ELR (cell line): ENCODE results near the gene FAH.
"Not testable (repeated sequence)": the region's sequence is repeated elsewhere in the genome, so short reads cannot be mapped to it uniquely, and the experiment has no call there.

ENCODE experiments used
- DNase-seq: peaks from one replicate; pipeline ENCODE4 v3.0.0-alpha.2; 2015; ENCODE audit warnings: low read depth

Gene FAH

DNA sequence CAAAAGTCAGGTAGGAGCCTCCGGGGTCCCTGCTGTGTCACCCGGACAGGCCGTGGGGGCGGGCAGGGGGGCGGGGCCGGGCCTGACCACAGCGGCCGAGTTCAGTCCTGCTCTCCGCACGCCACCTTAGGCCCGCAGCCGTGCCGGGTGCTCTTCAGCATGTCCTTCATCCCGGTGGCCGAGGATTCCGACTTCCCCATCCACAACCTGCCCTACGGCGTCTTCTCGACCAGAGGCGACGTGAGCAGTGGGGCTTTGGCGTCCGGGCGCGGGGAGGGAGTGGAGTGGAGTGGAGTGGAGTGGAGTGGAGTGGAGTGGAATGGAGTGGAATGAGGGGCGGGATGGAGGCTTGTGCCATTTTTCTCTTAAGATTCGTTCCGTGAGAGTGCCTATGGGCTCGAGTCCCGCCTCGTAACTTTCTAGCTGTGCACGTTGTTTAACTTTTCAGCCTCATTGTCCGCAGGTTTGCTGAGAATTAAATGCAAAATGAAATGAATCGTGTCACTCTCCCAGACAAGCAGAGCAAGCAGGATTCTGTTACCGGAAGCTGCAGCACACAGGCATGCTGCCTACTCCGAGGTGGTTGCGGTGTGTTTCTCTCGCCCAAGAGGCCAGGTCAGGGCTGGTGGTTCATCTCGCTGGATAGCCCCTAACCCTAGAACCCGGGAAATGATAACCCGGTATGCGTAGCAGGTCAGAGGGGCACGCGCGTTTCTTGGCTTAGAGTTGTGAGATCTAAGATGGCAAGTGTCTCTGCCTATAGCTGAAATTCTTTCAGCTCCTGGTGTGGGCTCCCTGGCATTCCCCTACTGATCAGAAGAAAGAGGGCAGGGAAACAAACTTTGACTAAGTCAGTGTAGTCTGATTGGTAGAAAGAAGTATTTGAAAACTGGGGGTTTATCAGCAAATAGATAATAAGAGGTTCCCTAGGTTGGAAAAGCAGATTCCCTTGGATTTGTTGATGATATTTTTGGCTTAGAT lies at the start of gene FAH:
Gene FAH, plus strand, starts transcription at position 104 of the 981 bp plus-strand sequence. Its CDS starts 56 bp downstream, at position 160.
- DNase-seq: peak; percentile 74

DNA sequence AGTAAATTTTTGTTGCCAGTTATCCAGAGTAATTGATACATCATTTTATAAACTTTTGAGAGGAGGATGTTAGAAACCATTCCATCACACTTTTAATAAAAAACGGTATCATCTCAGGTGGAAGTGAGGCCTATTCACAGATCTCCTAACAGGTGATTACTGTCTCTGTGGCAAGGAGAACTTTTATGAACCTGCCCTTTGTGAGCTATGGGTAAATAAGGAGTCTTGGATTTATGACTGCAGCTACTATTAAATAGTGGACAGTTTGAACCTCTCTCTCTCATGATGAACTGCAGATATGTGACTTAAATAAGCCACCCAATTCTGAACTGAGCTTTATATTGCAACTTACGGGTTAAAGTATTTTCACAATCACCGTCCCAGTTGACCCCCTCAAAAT lies 47.6 kb upstream of the FAH start:
- DNase-seq: no peak

DNA sequence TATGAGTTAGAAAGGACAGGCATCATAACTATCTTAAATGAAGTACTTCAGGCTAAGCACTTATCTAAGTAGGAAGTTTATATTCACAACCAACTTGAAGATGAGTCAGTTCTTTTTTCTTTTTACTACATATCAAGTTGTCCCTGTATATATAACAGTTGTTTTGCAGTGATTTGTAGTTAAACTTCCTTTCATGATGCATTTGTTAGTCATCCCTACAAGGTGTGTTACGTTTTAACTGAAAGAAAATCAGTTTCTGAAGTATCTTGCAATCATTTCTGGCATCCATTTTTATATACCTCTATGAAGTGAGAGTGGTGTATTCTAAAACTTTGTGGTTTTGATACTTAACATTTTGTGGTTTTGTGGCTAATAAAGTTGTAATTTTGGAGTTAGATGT lies 47.2 kb upstream of the FAH start:
- peak; percentile 89 for DNase-seq

DNA sequence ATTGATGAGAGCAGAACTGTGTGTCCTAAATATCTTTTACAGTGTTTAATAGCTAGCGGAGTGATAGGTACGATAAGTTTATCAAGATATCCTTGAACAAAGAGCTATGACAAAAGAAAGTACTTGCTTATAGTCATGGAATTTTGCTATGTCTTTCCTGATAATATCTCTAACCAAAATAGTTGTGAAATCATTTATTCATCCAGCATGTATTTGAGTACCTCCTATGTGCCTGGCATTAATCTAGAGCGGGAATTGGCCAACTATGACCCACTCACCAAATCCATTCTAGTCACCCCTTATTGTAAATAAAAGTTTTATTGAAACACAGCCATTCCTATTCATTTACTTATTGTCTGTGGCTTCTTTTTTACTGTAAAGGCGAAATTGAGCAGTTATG lies 46.7 kb upstream of the FAH start:
- peak; percentile 84 for DNase-seq

DNA sequence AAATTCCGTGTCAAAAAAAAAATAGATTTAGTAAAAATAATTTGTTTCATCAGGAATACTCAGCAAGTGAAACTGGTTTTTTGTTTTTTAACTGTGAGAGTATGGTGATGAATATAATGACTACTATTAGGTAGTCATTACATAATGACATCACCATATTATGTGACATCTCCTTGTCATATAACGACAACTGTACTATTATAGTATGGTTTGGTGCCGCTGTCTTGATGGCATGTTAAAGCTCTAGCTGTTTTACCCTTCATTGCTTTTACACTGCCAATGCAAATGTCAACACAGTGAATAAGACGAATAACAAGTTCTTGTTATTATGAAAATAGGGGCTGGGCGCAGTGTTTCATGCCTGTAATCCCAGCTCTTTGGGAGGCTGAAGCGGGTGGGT lies 45.6 kb upstream of the FAH start:
- no peak for DNase-seq

DNA sequence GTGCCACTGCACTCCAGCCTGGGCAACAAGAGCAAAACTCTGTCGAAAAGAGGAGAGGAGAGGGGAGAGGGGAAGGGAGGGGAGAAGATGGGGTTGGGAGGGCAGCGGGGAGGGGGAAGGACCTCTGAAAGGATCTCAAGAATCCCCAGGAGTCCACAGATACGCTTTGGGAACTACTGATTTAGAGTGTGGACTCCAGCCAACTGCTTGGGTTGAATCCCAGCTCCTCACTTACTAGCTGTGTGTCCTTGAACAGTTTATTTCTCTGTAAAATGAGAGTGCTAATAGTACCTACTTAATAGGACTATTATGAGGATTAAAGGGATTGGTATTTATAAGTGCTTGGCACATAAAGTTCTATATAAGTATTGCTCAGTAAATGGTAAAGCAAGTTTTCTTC lies 45.0 kb upstream of the FAH start:
- no peak for DNase-seq

DNA sequence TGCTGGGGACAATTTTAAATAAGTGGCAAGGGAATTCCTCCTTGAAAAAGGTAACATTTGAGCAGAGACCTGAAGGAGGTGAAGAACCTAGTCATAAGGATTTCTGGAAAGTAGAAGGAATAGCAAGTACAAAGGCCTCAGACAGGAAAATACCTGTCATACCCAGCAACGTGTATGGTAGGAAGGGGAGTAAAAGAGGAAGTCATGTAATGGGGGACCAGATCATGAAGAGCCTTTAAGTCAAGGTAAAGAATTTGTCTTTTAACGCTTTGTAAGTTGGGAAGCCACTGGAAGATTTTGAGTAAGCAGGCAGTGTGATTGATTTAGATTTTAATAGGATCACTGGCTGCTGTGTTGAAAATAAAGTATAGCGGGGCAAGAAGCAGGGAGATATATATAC lies 43.4 kb upstream of the FAH start:
- DNase-seq: no peak

DNA sequence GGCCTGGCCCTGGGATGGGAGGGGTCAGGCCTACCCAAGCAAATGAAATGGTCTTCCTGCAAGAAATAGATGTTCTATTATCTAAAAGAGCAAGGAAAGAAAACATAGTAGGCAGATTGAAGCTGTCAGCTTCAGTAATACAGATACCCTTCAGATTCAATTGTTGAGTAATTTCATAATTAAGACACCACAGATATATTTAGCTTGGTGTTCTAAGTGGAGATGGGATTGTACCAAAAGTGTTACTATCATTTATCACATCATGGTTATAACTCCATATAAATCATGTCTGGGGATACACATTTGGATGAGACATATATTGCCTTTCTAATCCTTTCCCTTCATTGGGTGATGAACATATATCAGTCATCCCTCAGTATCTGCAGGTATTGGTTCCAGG lies 41.9 kb upstream of the FAH start:
- no peak for DNase-seq

DNA sequence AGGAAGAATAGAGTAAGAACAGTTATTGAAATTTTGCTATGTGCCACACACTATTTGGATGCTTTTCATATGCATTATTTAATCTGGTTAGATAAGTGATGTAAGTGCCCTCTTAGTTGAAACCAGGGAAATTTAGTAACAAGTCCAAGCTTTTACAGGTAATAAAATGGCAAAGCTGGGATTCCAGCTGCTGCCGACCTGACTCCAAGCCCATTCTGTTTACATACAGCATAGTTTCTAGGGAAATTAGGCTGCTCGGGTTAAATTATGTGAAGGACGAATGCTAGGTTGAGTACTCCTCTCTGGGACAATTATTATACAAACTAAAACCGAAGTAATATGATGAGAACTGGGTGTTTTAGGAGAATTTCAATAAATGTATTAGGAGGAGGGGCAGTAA lies 38.7 kb upstream of the FAH start:
- no peak for DNase-seq

DNA sequence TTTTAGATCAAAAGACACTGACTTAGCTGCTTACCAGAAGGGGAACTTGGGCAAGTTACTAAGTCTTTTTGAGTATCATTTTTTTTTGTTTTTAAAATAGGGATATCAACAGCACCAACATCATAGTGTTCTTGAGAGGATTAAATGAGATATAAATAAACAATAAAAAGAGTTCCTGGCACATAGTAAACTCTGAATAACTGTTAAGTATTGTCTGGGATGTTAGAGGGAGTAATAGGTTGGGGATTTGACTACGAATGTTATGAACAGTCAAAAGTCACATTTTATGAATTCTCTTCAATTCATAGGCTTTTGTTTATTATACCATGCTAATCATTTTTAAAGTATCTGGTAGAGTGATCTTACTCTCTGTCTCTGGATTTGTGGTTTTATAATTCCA lies 37.8 kb upstream of the FAH start:
- no peak for DNase-seq

DNA sequence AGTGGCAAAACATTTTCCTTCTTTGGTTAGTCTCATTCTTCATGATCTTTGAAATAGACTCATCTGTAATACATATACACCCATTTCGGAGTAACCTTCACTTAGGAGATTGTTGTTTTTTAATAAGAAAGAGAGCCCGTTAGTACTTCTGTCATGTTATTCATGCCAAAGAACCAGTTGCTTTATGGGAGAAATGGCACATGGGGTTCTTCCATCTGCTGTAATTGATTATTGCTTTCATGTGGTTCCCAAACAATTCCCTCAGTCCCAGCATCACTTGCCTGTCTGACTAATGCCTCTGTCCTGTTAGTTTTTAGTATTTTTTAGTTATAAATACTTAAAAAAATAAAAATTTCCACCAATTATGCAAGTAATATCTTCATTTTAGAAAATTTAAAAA lies 33.8 kb upstream of the FAH start:
- DNase-seq: no peak

DNA sequence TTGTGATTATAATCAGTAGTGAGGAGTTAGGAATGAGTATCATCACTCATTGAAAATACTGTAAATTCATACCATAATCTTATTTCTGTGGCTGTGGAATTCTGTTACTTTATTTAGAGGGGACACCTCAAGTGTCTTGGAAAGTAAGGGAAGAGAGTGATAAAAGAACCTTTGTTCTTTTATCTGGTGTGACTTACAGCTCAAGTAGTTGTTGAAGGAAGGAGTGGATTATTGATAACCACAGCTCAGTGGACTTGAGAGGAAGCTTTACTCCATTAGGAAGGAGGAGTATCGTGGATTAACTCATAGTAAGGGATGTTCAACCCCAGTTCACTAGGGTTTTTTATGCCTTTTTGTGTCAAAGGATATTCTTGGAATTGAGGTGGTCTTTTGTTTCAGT lies 32.2 kb upstream of the FAH start:
- no peak for DNase-seq

DNA sequence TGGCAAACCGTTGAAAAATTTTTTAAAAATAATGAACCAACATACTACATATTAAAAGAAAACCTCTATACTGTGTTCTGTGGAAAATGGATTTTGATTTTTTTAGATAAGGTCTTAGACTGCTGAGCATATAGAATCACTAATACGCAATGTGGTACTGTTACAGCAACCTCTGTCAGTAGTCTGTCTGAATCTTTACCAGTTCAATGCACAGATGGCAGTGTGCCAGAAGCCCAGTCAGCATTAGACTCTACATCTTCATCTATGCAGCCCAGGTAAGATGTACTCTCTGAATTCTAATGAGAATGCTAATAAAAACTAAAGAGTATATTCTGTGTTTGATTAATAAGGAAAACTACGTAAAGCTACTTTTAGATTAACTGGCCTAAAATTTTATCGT lies 31.3 kb upstream of the FAH start:
- DNase-seq: peak; percentile 6

DNA sequence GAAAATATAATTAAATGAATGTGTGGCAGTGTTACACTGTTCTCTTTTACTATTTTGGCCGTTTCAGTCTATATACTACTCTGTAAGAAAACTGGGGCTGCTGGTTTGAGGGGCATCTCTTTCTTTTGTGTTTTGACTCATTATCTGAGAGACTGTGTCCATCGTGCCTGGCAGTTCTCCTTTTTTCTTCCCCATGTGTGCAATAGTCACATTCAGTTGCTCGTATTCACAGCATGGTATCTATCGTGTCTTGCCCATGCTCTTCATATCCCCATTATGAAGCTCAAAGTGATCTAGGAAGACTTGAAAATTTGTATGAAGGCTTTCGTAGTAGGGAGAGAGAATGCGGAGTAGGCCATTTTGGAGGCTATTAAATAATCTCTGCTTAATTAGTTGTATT lies 29.8 kb upstream of the FAH start:
- DNase-seq: no peak

DNA sequence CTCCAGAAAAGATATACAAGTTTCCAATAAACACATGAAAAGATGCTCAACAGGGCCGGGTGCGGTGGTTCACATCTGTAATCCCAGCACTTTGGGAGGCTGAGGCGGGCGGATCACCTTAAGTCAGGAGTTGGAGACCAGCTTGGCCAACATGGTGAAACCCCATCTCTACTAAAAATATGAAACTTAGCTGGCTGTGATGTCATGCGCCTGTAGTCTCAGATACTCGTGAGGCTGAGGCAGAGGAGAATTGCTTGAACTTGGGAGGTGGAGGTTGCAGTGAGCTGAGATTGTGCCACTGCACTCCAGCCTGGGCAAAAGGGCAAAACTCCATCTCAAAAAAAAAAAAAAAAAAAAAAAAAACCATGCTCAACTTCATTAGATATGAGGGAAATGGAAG lies 25.5 kb upstream of the FAH start:
- DNase-seq: not testable (repeated sequence)

DNA sequence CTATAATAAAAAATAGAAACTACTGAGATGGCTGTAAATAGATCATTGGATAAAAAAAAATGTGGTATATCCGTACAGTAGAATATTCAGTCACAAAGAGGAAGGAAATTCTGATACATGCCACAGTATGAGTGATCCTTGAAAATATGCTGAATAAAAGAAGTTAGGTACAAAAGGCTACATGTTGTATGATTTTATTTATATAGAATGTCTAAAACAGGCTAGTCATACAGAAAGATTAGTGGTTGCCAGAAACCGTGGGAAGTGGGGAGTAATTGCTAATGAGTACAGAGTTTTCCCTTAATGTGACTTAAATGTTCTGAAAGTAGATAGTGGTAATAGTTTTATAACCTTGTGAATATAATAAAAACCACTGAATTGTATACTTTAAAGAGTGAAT lies 24.9 kb upstream of the FAH start:
- no peak for DNase-seq

DNA sequence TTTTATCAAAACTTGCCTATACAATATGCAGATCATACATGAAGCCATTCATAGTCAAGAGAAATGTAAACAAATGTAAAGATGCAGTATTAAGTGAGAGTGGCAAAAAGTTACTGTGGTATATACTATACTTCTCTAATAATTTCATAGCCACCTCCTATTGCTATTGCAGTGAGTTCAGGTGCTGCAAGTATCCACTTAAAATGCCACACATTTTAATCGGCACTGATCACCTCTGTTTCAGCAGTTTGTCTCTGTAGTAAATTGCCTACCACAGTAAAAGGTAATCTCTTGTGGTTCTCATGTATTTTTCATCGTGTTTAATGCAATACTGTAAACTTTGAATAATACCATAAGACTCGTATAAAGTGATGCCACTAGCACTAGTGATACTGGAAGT lies 20.4 kb upstream of the FAH start:
- no peak for DNase-seq

DNA sequence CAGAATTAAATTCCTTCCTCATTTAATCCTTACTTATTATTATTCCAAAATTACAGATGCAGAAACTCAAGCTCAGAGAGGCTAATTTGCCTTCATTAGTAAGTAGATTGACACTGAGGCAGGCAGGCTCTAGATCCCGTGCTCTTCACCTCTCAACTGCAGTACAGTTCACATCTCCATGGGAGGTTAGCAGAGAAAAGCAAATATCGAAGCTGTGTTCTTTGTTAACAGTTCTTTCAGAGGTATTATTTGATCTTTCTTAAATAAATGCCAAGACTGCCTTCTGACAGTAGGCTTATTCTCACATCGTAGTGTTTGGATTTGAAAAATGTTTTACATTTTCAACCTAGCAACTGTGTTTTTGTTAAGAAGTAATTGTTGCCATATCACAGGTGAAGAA lies 15.9 kb upstream of the FAH start:
- no peak for DNase-seq

DNA sequence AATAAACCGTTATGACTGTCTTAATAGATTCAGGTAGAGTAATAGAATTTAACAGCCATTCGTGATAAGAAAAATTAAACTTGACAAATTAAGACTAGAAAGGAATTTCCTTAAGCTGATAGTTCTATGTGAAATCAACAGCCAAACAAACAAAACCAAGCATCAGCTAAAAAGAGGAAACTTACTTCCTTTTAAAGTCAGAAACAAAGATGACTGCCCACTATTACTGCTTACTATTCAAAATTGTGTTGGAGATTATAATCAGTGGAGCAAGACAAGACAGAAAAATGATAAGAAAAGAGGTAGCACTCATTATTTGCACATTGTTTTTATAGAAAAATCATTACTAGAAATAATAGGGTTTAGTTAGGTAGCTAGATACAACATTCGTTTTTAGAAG lies 13.8 kb upstream of the FAH start:
- no peak for DNase-seq

DNA sequence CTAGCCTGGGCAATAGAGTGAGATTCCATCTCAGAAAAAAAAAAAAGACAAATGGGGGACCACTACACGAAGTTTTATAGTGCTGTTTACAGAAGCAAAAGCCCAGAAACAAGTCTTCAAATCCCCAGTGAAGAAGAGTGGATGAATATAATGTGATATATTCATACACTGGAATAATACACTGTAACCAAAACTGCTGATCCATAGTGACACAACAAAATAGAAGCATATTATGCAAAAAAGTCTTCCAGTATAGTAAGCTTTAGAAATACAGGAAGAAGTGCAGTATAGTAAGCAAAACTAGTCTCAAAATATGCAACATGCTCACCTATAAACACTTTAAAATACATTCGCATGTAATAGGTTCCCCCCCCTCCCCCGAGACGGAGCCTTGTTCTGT lies 11.9 kb upstream of the FAH start:
- no peak for DNase-seq

DNA sequence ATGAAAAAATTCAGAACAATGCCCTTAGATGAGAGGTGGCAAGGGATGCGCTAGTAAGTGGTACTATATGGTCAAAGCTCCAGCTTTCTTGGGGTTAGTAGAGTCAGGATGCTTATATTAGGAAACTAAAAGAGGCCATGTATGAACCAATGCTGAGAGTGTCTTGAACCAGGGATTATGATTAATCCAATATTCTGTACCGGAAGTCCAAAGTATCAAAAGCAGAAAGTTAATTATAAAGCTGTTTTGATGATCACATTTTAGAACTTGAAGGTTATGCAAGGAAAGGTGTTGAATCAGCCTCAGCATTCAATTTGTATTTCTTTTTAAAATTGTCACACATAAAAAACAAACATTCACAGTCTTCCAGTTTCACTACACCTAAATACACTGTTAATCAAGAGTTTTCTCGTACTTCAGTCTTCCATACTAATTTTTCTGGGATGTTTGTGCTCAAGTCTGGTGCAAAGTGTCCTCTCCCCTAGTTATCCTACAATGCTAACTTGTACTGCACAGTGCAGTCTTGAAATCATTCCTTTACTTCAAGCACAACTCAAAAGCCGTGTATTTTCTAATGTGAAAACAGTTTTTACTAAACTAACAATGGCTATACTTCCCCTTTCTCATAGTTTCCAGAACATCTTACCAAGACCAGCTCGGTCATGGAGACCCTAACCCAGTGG lies 10.7 kb upstream of the FAH start:
- DNase-seq: no peak

DNA sequence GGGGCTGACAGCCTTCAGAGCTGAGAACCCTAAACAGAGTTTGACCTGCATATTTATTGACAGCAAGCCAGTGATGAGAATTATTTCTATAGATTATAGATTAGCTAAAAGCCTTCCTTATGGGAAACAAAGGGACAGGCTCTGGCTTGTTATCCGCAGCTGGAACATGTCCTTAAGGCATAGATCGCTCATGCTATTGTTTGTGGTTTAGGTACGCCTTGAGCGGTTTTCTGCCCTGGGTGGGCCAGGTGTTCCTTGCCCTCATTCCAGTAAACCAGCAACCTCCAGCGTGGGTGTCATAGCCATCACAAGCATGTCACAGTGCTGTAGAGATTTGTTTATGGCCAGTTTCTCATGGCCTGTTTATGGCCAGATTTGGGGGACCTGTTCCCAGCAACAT lies 10.2 kb upstream of the FAH start:
- no peak for DNase-seq

DNA sequence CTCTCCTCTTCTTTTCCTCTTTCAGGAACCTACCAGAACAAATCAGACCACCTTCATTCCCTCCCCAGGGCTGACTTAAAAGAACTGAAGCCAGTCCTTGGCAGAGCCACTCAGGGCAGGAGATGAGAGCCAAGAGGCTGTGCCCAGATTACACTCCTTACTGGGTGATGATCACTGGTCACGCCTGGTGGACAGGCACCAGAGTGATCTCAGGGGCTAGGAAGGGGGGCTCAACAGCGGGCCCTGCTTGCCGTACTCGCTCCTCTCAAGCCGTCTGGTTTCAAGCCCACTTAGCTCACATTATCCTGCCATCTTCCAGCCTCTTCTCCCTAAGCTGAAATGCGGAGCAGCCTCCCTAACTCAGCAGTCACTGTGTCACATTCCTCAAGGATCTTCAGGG lies 1.7 kb upstream of the FAH start:
- no peak for DNase-seq

DNA sequence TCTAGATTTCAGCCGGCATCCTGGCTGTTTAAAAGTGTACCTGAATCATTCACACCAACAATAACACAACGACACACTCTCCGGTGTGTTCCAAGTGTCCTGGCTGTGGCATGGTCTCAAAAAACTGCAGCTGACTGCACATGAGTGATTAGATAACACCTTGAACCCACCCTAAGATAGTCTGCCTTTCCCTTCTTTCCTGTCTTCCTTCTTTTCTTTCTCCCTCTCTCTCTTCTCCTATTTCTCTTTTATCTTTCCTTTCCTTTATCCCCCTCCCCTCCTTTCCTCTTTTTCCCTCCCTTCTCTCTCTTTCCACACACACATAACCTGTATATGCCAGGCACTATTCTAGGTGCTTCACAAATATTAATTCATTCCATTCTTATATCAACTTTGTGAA lies 1.2 kb upstream of the FAH start:
- DNase-seq: no peak
